Kidney epithelial cell (primary cell): ENCODE results near the gene PLXNB3. TPM values are rescaled to one million over a fixed set of nuclear protein-coding genes. Genes with fewer than 3 reads are reported as not detected.

Experiments
- DNase-seq: peaks from one replicate; pipeline ENCODE4 v3.0.0-alpha.2; 2010; ENCODE audit warnings: low read depth
- H3K27me3 ChIP-seq: 2 replicates; pipeline ENCODE4 v1.6.0; 2011; ENCODE audit warnings: low read length; ENCODE audit not compliant: control insufficient read depth, insufficient read depth
- H3K36me3 ChIP-seq: 2 replicates; pipeline ENCODE4 v1.5.1; 2011; ENCODE audit warnings: low read length; ENCODE audit not compliant: control insufficient read depth, insufficient read depth
- H3K4me3 ChIP-seq: 2 replicates; pipeline ENCODE4 v1.5.1; 2011; ENCODE audit warnings: low read depth, mild to moderate bottlenecking, control low read depth, low read length
- CTCF ChIP-seq: IDR thresholded peaks from 2 replicates; pipeline ENCODE4 v1.5.1; 2011; ENCODE audit warnings: mild to moderate bottlenecking, moderate library complexity, low read length, control low read depth, inconsistent platforms; ENCODE audit not compliant: insufficient read depth, poor library complexity, severe bottlenecking
- total RNA-seq: library from RNA; depleted of rRNA; stranded (reverse); fragments of >200 nt; gene quantifications from 2 replicates; pipeline ENCODE4 v1.2.3, GENCODE V29; 2015

PLXNB3 gene
- total RNA-seq, 1 donor from 2014 or later = 3.6 TPM

GRCh38 chrX:153791104-153791852, 27.2 kb downstream of the PLXNB3 start:
- no peak for TF ChIP-seq CTCF
- DNase-seq = no peak
- no peaks in the 10 kb centered on the region for H3K27me3 ChIP-seq
- no peaks in the 10 kb centered on the region for H3K36me3 ChIP-seq
- no peak overlapping the region for H3K4me3 ChIP-seq

- H3K4me3 ChIP-seq = no peak overlapping the region
Observed at GRCh38 chrX:153792368-153792767, 28.3 kb downstream of the PLXNB3 start.

GRCh38 chrX:153793291-153793690, 29.2 kb downstream of the PLXNB3 start:
- no peaks in the 10 kb centered on the region for H3K27me3 ChIP-seq
- no peak for DNase-seq
- TF ChIP-seq CTCF = no peak
- H3K36me3 ChIP-seq = peaks cover 2% of the 10 kb centered on the region
- H3K4me3 ChIP-seq = peak overlapping the region; percentile 79

More at GRCh38 chrX:153792368-153792767, 28.3 kb downstream of the PLXNB3 start:
- no peak for DNase-seq
- Histone ChIP-seq H3K27me3 (no peaks in the 10 kb centered on the region), H3K36me3 (peaks cover 2% of the 10 kb centered on the region)
- TF ChIP-seq CTCF = no peak

- no peaks in the 10 kb centered on the region for H3K27me3 ChIP-seq
- peak; percentile 59 for DNase-seq
- peaks cover 2% of the 10 kb centered on the region for H3K36me3 ChIP-seq
- no peak for TF ChIP-seq CTCF
- peak within 1 kb of the TSS; percentile 79 for H3K4me3 ChIP-seq
Observed at GRCh38 chrX:153794018-153794896, 30.2 kb downstream of the PLXNB3 start, which contains the start of the genes IDH3G and SSR4. Gene IDH3G, minus strand, starts transcription at chrX:153794375. Its CDS starts 49 bp downstream, at chrX:153794326. Gene SSR4, plus strand, starts transcription at chrX:153794668. Its CDS starts 20 bp downstream, at chrX:153794688.

- no peak for DNase-seq
- Histone ChIP-seq H3K27me3 (no peaks in the 10 kb centered on the region), H3K4me3 (peak overlapping the region; percentile 79), H3K36me3 (peaks cover 2% of the 10 kb centered on the region)
- no peak for TF ChIP-seq CTCF
Observed at GRCh38 chrX:153794897-153795816, 31.1 kb downstream of the PLXNB3 start.
